HepG2 (cell line): ENCODE data around the gene SIK3. TPM values are rescaled to one million over a fixed set of nuclear protein-coding genes. Genes with fewer than 3 reads are reported as not detected.

Source experiments
- CTCF ChIP-seq: sonication (generic); formaldehyde crosslinking; IDR thresholded peaks from 2 replicates; pipeline ENCODE4 v1.5.0; 2020; ENCODE audit warnings: mild to moderate bottlenecking, missing genetic modification reagents, moderate library complexity
- GABPA ChIP-seq, 2 experiments: IDR thresholded peaks; 2 replicates each; pipeline ENCODE4 v1.6.1; 2011 to 2016; ENCODE audit warnings: low read depth in 2 of 2, low read length in 1 of 2, missing biosample characterization in 1 of 2, missing genetic modification characterization in 1 of 2
- HIC2 ChIP-seq: sonication (generic); formaldehyde crosslinking; IDR thresholded peaks from 2 replicates; pipeline ENCODE4 v1.9.0; 2022; ENCODE audit warnings: low read depth, missing genetic modification reagents
- KLF15 ChIP-seq: sonication (generic); formaldehyde crosslinking; IDR thresholded peaks from 2 replicates; pipeline ENCODE4 v1.8.1; 2023; ENCODE audit warnings: borderline replicate concordance, mild to moderate bottlenecking, inconsistent platforms, missing genetic modification reagents, mixed read lengths
- MYPOP ChIP-seq: sonication (generic); formaldehyde crosslinking; IDR thresholded peaks from 2 replicates; pipeline ENCODE4 v1.8.1; 2023; ENCODE audit warnings: mild to moderate bottlenecking, moderate library complexity, missing genetic modification reagents
- RBFOX2 ChIP-seq: fragments of 200-400 bp; formaldehyde crosslinking; IDR thresholded peaks from 2 replicates; pipeline ENCODE4 v1.6.1; 2017; ENCODE audit warnings: low read depth, mild to moderate bottlenecking, low read length
- TOE1 ChIP-seq: sonication (generic); formaldehyde crosslinking; IDR thresholded peaks from 2 replicates; pipeline ENCODE4 v1.4.0; 2020; ENCODE audit warnings: mild to moderate bottlenecking, missing genetic modification reagents
- TRIM22 ChIP-seq: fragments of 450-650 bp; IDR thresholded peaks from 2 replicates; pipeline ENCODE4 v1.6.1; 2017
- ZFP36L1 ChIP-seq: sonication (generic); formaldehyde crosslinking; IDR thresholded peaks from 2 replicates; pipeline ENCODE4 v1.8.0; 2022; ENCODE audit warnings: mild to moderate bottlenecking, missing genetic modification reagents, moderate library complexity
- ZFP82 ChIP-seq: sonication (generic); formaldehyde crosslinking; IDR thresholded peaks from 2 replicates; pipeline ENCODE4 v1.5.1; 2020; ENCODE audit warnings: mild to moderate bottlenecking, missing genetic modification reagents, borderline replicate concordance
- ZNF431 ChIP-seq: sonication (generic); formaldehyde crosslinking; IDR thresholded peaks from 2 replicates; pipeline ENCODE4 v1.9.0; 2022; ENCODE audit warnings: missing genetic modification reagents, low read depth, mild to moderate bottlenecking, borderline replicate concordance
- ZNF503 ChIP-seq: sonication (generic); formaldehyde crosslinking; IDR thresholded peaks from 2 replicates; pipeline ENCODE4 v1.4.0; 2020; ENCODE audit warnings: missing genetic modification reagents
- ZNF513 ChIP-seq: sonication (generic); formaldehyde crosslinking; conservative IDR thresholded peaks from 2 replicates; pipeline ENCODE4 v1.5.0; 2020; ENCODE audit warnings: missing genetic modification reagents
- ZNF558 ChIP-seq: sonication (generic); formaldehyde crosslinking; IDR thresholded peaks from 2 replicates; pipeline ENCODE4 v1.9.0; 2022; ENCODE audit warnings: mild to moderate bottlenecking, missing genetic modification reagents, borderline replicate concordance
- ZNF589 ChIP-seq: sonication (generic); formaldehyde crosslinking; conservative IDR thresholded peaks from 2 replicates; pipeline ENCODE4 v1.8.0; 2022; ENCODE audit warnings: mild to moderate bottlenecking, moderate library complexity, missing genetic modification reagents
- polyA plus RNA-seq, 8 experiments: library from polyadenylated mRNA; depleted of rRNA in 3 of 8; stranded (reverse) in 7 of 8; unstranded in 1 of 8; fragments of >200 nt; fragmentation: Illumina TruSeq in 4 of 8; extraction: Trizol in 4 of 8; gene quantifications; 2 replicates each; pipeline versions ENCODE4 v1.2.1 to v1.2.3, GENCODE V29; 2011 to 2016; ENCODE audit warnings: low read depth in 4 of 8, missing spikeins in 1 of 8, mixed read lengths in 1 of 8; ENCODE audit not compliant: insufficient read depth in 1 of 8
- total RNA-seq, 5 experiments: library from RNA; depleted of rRNA; stranded (reverse); fragments of >200 nt; fragmentation: Illumina TruSeq; extraction: Trizol; gene quantifications; 2 replicates each; pipeline ENCODE4 v1.2.3, GENCODE V29; 2016; ENCODE audit warnings: low read depth in 1 of 5

SIK3 gene
- total and polyA plus RNA-seq, 2 of the 13 experiments (the other 11 are each of a cell fraction or from before 2014, with no cell fraction given), result 5.7 to 9.8 TPM

- TF ChIP-seq ZNF589 (CRISPR knock-in tag), result no peak
- TF ChIP-seq HIC2 (CRISPR knock-in tag), result peak; percentile 77; the same call in 1 of the 2 replicates
- TF ChIP-seq CTCF (CRISPR knock-in tag), result peak; percentile 33; the same call in 1 of the 2 replicates
- no peak; the same call in 1 of the 2 replicates for TF ChIP-seq TOE1 (CRISPR knock-in tag)
- TF ChIP-seq MYPOP (CRISPR knock-in tag), result peak; percentile 70; the same call in 1 of the 2 replicates
- TF ChIP-seq ZFP82 (CRISPR knock-in tag), result no peak; the same call in 1 of the 2 replicates
- no peak for TF ChIP-seq TRIM22
- TF ChIP-seq KLF15 (CRISPR knock-in tag), result no peak
- TF ChIP-seq GABPA (IDR thresholded peaks at IDR 0.05; ENCODE audit: low read depth, low read length), result no peak
- TF ChIP-seq GABPA (CRISPR knock-in tag; IDR thresholded peaks at IDR 0.05; ENCODE audit: low read depth), result no peak
- no peak for TF ChIP-seq ZNF503
- 0 out of 2 replicates have a peak, but pooled peaks have one; percentile 16 for TF ChIP-seq ZNF558
- no peak for TF ChIP-seq ZNF431 (CRISPR knock-in tag)
- peak; percentile 55; the same call in 1 of the 2 replicates for TF ChIP-seq RBFOX2
- TF ChIP-seq ZNF513, result no peak
- TF ChIP-seq ZFP36L1 (CRISPR knock-in tag), result no peak
Measured at GRCh38 chr11:116829525-116830183, 268.6 kb downstream of the SIK3 start, which contains the start of gene APOC3 (continued).
